Neutrophil (primary cell): Measurements from ENCODE around the gene RUNX2.

Source experiments
- H3K27ac ChIP-seq: fragments of 200-600 bp; sonication (generic); 2 replicates; pipeline ENCODE4 v1.5.1; 2016; ENCODE audit warnings: mild to moderate bottlenecking, moderate library complexity
- H3K27me3 ChIP-seq: fragments of 200-600 bp; sonication (generic); 2 replicates; pipeline ENCODE4 v1.6.0; 2016; ENCODE audit warnings: mild to moderate bottlenecking
- H3K36me3 ChIP-seq: fragments of 200-600 bp; sonication (generic); 2 replicates; pipeline ENCODE4 v1.5.1; 2017
- H3K4me1 ChIP-seq, 2 experiments: fragments of 200-600 bp in 1 of 2; sonication (generic) in 1 of 2; 1 replicate in 1 of 2; 2 replicates in 1 of 2; pipeline versions ENCODE4 v1.5.1 to v1.6.1; 2013 to 2016; ENCODE audit warnings: low read depth in 1 of 2, low read length in 1 of 2, mild to moderate bottlenecking in 1 of 2, moderate library complexity in 1 of 2; ENCODE audit not compliant: control insufficient read depth in 1 of 2, insufficient read depth in 1 of 2
- H3K4me3 ChIP-seq, 2 experiments: fragments of 200-600 bp in 1 of 2; sonication (generic) in 1 of 2; 1 replicate in 1 of 2; 2 replicates in 1 of 2; pipeline ENCODE4 v1.5.1; 2013 to 2016; ENCODE audit warnings: low read depth in 1 of 2, low read length in 1 of 2, mild to moderate bottlenecking in 1 of 2, moderate library complexity in 1 of 2
- H3K9me3 ChIP-seq: fragments of 200-600 bp; sonication (generic); 2 replicates; pipeline ENCODE4 v1.5.1; 2016
- CTCF ChIP-seq: fragments of 200-600 bp; sonication (generic); IDR thresholded peaks from 2 replicates; pipeline ENCODE4 v1.5.1; 2016; ENCODE audit warnings: antibody characterized with exemption

Gene RUNX2

GRCh38 chr6:45619211-45619760 is 291.2 kb downstream of the RUNX2 start:
- Histone ChIP-seq H3K36me3 (no peaks in the 10 kb centered on the region), H3K4me1 (no peaks in the 10 kb centered on the region), H3K27me3 (no peaks in the 10 kb centered on the region), H3K4me3 (no peak overlapping the region), H3K9me3 (no peaks in the 10 kb centered on the region), H3K27ac (no peak overlapping the region)
- TF ChIP-seq CTCF, result no peak

GRCh38 chr6:45619994-45620471 is 291.9 kb downstream of the RUNX2 start:
- no peak overlapping the region for H3K4me3 ChIP-seq
- no peaks in the 10 kb centered on the region for H3K9me3 ChIP-seq
- no peaks in the 10 kb centered on the region for H3K4me1 ChIP-seq
- H3K36me3 ChIP-seq, result no peaks in the 10 kb centered on the region
- H3K27me3 ChIP-seq, result no peaks in the 10 kb centered on the region
- TF ChIP-seq CTCF, result no peak
- no peak overlapping the region for H3K27ac ChIP-seq

GRCh38 chr6:45624228-45624627 is 296.1 kb downstream of the RUNX2 start:
- TF ChIP-seq CTCF, result no peak
- H3K9me3 ChIP-seq, result no peaks in the 10 kb centered on the region
- H3K4me3 ChIP-seq, result no peak overlapping the region
- no peaks in the 10 kb centered on the region for H3K27me3 ChIP-seq
- no peaks in the 10 kb centered on the region for H3K36me3 ChIP-seq
- H3K4me1 ChIP-seq, result no peaks in the 10 kb centered on the region
- no peak overlapping the region for H3K27ac ChIP-seq

- H3K27ac ChIP-seq, result no peak overlapping the region
- H3K4me1 ChIP-seq, result no peaks in the 10 kb centered on the region
- H3K27me3 ChIP-seq, result no peaks in the 10 kb centered on the region
- no peaks in the 10 kb centered on the region for H3K36me3 ChIP-seq
- no peak overlapping the region for H3K4me3 ChIP-seq
- no peaks in the 10 kb centered on the region for H3K9me3 ChIP-seq
- no peak for TF ChIP-seq CTCF
Measured at GRCh38 chr6:45625191-45625664, 297.1 kb downstream of the RUNX2 start.

GRCh38 chr6:45626087-45626891 is 298.2 kb downstream of the RUNX2 start:
- no peak overlapping the region for H3K27ac ChIP-seq
- H3K9me3 ChIP-seq, result no peaks in the 10 kb centered on the region
- H3K36me3 ChIP-seq, result no peaks in the 10 kb centered on the region
- no peaks in the 10 kb centered on the region for H3K27me3 ChIP-seq
- H3K4me1 ChIP-seq, result peaks cover 6 to 9% of the 10 kb centered on the region in 2 experiments
- no peak for TF ChIP-seq CTCF
- H3K4me3 ChIP-seq, result no peak overlapping the region
